UCSD-AML1 (cell line): ENCODE results near the gene ALK.

Source experiments
- DNase-seq: peaks from one replicate; lab custom pipeline; 2025; ENCODE audit not compliant: unreplicated experiment; lab: John Stamatoyannopoulos, UW

Gene ALK

GRCh38 chr2:29388071-29388470, 533.3 kb downstream of the ALK start:
- DNase-seq: no peak

DNA sequence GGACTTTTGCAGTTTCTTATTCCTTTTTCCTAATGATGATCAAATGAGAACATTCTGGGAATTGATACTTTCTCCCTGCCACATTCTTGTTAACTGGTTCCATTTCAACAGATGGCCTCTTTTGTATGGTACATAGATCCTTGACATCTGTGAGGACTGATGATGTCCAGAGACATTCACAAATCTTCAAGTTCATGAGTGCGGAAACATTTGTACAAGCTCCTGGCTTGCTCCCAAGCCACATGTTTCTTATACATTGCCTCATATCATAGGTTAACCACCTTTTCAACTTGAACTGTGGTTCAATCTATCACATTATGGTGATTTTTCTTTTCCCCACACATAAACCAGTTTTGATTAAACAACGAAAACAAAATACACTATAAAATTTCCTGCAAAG, 538.9 kb downstream of the ALK start:
- DNase-seq: no peak

GRCh38 chr2:29377788-29378187, 543.6 kb downstream of the ALK start:
- DNase-seq: no peak

- no peak for DNase-seq
Measured at GRCh38 chr2:29376541-29376940, 544.8 kb downstream of the ALK start.

DNA sequence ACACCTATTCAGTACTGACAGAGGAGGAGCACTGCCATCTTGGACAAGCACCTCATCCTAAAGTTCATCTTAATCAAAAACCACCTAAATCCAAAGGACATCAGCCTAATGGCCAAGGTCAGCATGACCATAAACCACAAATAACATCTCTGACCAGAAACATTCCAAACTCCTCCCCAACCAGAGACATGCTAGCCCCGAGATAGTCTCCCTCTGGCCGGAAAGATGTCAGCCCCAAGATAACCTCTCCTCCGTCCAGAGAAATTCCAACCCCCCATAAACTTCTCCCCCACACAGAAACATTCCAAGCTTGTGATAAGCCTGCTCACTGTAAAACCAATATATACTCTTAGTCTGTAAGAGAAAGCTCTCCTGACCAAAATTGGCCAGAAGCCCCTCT, 545.5 kb downstream of the ALK start:
- no peak for DNase-seq

GRCh38 chr2:29374823-29375222, 546.6 kb downstream of the ALK start:
- no peak for DNase-seq

DNA sequence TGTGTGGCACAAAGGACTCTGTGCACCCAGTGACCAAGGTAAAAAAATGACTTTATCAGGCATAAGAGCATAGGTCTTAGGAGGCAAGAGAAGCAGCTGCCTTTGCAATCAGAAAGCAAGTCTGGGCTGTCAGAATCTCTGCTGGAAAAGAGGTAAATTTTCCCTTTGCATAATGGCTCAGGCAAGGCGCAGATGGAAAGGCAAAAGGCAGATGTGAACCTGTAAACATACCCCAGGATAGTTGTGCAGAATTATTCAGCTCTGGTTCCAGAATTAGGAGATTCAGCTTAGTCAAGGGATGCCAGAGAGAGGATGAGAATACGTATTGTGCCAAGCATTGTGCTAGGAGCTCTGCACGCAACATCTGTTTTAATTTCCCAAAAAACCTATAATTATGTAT, 547.5 kb downstream of the ALK start:
- no peak for DNase-seq

- no peak for DNase-seq
Measured at GRCh38 chr2:29372185-29372584, 549.2 kb downstream of the ALK start.

DNA sequence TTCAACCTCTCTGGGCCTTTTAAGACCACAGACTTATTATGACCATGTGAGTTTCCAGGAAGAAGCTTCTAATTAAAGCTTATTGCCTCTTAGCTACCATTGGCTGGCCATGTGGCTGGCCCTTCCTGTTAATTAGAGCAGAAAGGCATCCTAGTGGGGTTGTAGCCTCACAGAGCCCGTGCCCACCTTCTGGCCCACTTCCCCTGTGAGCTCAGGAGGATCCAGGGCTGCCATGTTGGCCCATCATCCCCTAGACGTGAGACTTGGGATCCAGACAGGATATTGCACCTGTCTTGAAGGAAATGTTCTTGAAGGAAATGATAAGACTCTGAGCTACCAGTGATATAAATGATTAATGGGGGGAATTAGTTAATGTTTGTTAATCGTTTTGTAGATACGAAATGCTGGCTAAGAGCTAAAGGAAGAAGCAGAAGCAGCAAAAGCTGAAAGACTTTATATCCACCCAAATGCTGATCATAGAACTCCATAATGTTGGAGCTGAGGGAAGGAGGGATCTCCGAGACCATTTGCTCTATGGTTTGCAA, 550.7 kb downstream of the ALK start:
- DNase-seq: no peak

DNA sequence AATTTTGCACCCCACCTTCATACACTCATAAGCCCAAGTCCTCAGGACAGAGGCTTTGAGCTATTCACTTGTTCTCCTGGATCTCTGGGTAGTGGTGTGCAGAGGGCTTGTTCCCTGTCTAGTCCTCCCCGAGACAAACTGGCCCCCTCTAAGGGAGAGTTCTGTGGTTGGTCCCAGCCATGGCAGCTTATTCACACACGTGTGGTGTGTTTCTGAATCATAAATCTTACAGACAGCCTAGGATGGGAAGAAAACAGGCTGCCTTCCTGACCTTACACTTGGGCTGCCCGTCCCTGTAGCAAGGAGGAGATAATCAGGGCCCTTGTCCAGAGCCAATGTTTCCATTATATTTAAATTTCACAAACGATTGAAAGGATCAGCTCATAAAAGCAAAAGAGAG, 551.2 kb downstream of the ALK start:
- no peak for DNase-seq

DNA sequence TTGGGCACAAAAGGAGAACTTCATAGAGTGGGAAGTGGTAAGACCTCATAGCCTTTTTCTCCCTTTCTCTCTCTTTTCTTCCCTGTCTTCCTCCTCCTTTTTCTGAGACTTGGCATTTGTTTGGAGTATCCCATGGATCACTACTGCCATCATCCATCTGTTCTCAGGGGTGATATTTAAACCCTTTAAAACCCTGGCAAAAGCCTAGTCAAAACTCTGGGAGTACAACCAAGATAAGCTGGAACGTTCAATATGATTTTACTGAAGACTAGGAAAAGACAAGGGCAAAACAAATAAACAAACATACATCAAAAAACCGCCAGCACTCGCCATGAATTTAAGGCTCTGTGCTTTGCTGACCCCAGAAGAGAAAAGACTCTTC, 552.7 kb downstream of the ALK start:
- no peak for DNase-seq

DNA sequence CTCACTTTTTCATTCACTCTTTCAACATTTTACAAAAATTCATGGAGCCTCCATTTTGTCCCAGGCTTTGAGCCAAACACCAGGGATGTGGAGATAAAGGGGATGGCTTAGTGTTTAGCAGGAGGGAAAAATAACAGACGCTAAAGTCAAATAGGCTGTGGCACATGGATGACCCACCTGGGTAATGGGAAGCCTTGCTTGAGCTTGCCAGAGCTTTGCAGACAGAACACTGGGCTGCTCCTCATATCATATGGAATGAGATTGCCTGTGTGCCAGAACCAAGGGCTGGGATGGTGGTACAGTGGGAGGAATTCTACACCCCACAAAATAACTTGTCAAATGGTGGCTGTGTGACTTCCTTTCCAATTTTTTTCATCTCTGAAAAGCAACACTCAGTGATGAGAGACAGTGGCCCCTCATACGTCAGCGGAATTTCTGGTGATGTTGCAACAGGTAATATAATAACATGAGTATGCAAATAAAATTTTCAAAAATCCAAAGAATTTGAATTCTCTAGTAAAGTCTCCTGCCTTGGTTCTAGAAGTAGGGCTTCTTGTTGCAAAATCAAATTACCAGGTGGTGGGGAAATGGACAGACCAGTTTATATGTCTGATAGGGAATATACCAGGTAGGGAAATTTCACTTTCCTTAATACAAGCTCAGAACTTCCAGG, 553.3 kb downstream of the ALK start:
- no peak for DNase-seq

GRCh38 chr2:29363111-29363510, 558.3 kb downstream of the ALK start:
- no peak for DNase-seq

- no peak for DNase-seq
Measured at GRCh38 chr2:29361231-29361630, 560.2 kb downstream of the ALK start.

GRCh38 chr2:29360016-29360784, 561.2 kb downstream of the ALK start:
- no peak for DNase-seq

- no peak for DNase-seq
Measured at GRCh38 chr2:29353403-29353991, 567.9 kb downstream of the ALK start.

GRCh38 chr2:29351916-29352591, 569.3 kb downstream of the ALK start:
- DNase-seq: no peak

- no peak for DNase-seq
Measured at GRCh38 chr2:29351248-29351647, 570.1 kb downstream of the ALK start.

DNA sequence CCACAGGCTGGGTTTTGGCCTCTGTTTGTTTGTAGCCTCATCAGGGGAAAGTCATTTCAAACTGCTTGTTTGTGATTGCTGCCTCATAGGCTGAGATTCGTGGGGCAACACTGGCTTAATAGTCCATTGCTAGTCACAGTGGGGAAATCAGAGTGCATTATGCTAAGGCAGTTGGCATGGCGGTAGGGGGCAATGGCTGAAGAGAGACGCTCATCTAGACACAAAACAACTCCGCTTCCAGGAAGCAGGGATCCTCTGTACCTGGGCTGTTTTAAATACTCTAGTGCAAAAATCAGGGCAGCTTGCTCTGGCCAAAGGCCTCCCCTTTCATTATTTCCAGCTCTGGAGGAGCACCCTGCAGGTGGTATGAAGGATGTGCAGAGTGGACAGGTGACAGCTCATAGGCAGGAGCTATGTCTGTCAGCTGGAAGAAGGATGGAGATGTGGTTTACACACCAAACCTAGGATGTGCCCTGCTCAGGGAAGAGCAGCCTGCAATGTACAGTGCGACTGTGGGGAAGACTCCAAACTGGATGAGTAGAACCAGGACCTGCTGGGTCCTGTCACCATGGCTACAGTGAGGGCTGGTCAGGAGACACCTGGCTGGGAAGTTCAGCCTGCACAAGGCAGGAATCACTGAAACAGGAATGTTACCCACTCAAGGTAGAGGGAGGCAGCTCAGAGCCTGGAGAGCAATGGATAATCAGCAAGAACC, 571.9 kb downstream of the ALK start:
- no peak for DNase-seq

DNA sequence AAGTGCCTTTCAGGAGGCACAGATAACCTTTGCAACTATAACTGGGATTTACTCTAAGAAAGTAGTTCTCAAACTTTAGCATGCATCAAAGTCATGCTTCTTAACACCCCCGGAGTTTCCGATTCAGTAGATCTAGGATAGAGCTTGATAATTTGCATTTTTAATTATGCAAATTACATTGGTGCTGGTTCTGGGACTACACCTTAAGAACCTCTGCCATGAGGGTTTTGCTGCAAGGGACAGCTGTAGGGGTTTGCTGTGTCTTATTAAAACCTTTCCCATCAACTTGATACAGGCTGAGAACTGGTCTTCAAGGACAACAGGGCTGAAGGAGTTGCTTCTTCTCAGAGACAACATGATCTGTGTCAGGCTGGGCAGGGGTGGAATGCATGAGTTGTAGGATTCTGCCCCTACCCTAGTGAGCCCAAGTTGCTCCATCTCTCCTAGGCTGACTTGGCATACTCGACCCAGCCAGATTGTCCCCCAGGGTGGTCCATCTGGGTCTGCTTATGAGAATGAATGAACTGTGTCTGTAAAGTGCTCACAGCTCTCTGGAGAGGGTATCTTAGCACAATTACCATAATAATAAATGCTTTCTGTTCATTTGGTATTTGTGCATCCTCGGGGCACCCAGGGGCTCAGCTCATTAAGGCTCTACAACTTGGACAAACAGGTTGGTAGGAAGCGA, 573.5 kb downstream of the ALK start:
- DNase-seq: no peak
